Mesodermal cell (in vitro differentiated cells): ENCODE data around the gene ANKRD66.

Experiments
- H3K27ac ChIP-seq: 2 replicates; pipeline ENCODE4 v1.7.0; 2013; ENCODE audit warnings: mild to moderate bottlenecking, low read depth, low read length, moderate library complexity; ENCODE audit not compliant: severe bottlenecking
- H3K36me3 ChIP-seq: 2 replicates; pipeline ENCODE4 v1.7.1; 2013; ENCODE audit warnings: mild to moderate bottlenecking, low read length, moderate library complexity; ENCODE audit not compliant: control insufficient read depth, insufficient read depth
- H3K4me1 ChIP-seq: one replicate; pipeline ENCODE4 v1.7.1; 2013; ENCODE audit warnings: mild to moderate bottlenecking, low read length; ENCODE audit not compliant: insufficient read depth, control insufficient read depth, poor library complexity, severe bottlenecking
- H3K4me3 ChIP-seq: 2 replicates; pipeline ENCODE4 v1.7.0; 2013; ENCODE audit warnings: low read length, control low read depth, mild to moderate bottlenecking; ENCODE audit not compliant: insufficient read depth, poor library complexity, severe bottlenecking; ENCODE audit errors: extremely low read depth
- H3K9me3 ChIP-seq: 2 replicates; pipeline ENCODE4 v1.7.1; 2013; ENCODE audit warnings: mild to moderate bottlenecking, low read length, moderate library complexity; ENCODE audit not compliant: control insufficient read depth
- WGBS, 2 experiments: methylation state at CpG; one replicate each; pipeline ENCODE4 v1.1.5; 2013; ENCODE audit warnings: missing lambda C conversion rate in 2 of 2; ENCODE audit not compliant: insufficient coverage in 2 of 2; 5-methylcytosine and 5-hydroxymethylcytosine counted together

Gene ANKRD66

DNA sequence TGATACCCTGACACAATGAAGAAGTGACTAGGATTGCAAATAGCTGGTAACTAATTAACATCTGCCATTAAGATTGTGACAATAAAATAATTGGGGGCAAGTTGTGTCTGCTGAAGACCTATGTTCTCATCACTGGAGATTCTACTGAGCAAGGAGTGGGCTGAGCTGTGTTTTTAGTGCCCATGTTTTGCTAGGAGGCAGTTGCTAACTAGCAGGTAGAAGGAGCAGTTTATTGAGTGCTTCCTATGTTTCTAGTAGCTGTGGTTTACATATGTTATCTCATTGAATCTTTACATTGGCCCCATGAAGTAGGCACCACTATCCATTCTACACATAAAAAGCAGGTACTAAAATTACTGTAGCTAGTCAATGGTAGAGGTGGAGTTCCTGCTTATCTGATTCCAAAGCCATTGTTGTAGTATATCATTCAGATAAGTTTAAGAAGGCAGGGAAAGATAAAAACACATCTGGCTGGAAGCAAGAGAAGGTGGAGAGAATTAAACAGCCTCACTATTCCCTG, 43.7 kb downstream of the ANKRD66 start:
- Histone ChIP-seq H3K36me3 (no peaks in the 10 kb centered on the region), H3K4me3 (no peak overlapping the region), H3K27ac (no peak overlapping the region), H3K4me1 (peaks cover 5% of the 10 kb centered on the region), H3K9me3 (no peaks in the 10 kb centered on the region)

DNA sequence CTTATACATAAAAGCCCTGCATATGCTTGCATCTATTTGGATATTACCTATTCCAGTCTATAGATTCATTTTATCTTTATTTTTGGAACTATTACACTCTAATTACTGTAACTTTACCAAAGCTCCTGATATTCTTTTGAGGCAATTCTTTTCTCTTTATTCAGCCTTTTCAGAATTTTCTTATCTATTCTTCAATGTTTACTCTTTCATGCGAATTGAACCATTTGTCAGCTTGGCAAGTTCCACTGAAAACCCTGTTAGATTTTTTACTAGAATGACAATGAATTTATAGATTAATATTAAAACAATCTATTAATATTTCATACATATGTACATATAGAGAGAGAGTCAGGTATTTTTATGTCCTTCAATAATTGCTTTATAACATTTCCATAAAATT, 45.9 kb downstream of the ANKRD66 start:
- WGBS, 2 experiments: no CpG with 5 or more reads among the region's 1 CpG
- no peak overlapping the region for H3K27ac ChIP-seq
- H3K36me3 ChIP-seq: no peaks in the 10 kb centered on the region
- peaks cover 5% of the 10 kb centered on the region for H3K4me1 ChIP-seq
- H3K9me3 ChIP-seq: no peaks in the 10 kb centered on the region
- H3K4me3 ChIP-seq: no peak overlapping the region

- H3K4me1 ChIP-seq: peaks cover 5% of the 10 kb centered on the region
- no peaks in the 10 kb centered on the region for H3K9me3 ChIP-seq
- 90 to 98% methylated on average over 4 to 5 of the region's 8 CpGs for WGBS, 2 experiments
- no peak within 1 kb of the TSS for H3K27ac ChIP-seq
- H3K36me3 ChIP-seq: no peaks in the 10 kb centered on the region
- no peak within 1 kb of the TSS for H3K4me3 ChIP-seq
Measured at GRCh38 chr6:46793138-46793537, 46.4 kb downstream of the ANKRD66 start, which contains the start of gene MEP1A. MEP1A (plus strand) TSS chr6:46793389; CDS start chr6:46793399, 10 bp downstream.

DNA sequence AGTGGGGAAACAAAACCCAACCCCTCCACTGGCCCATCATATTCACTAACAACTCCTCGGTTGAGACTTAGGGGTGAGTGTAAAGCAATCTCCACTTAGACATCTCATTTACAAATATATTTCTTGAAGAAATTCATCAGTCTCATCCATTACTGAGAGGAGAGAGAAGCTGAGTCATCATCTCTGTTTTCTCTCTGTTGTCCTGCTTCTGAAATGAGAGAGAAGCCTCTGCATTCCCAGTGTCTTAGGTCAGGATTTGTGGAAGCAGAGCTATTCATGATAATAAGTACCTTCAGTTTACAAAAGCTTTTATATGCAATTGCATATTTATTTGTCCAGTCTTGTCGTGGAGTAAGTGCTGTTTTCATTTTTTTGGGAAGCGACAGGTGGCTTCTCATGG, 47.3 kb downstream of the ANKRD66 start:
- no peaks in the 10 kb centered on the region for H3K9me3 ChIP-seq
- no peaks in the 10 kb centered on the region for H3K36me3 ChIP-seq
- H3K4me3 ChIP-seq: no peak overlapping the region
- WGBS, 2 experiments: 70% methylated on average over 2 of the region's 3 CpGs; no CpG with 5 or more reads in 1 of the 2 experiments
- H3K4me1 ChIP-seq: peaks cover 5% of the 10 kb centered on the region
- H3K27ac ChIP-seq: no peak overlapping the region

DNA sequence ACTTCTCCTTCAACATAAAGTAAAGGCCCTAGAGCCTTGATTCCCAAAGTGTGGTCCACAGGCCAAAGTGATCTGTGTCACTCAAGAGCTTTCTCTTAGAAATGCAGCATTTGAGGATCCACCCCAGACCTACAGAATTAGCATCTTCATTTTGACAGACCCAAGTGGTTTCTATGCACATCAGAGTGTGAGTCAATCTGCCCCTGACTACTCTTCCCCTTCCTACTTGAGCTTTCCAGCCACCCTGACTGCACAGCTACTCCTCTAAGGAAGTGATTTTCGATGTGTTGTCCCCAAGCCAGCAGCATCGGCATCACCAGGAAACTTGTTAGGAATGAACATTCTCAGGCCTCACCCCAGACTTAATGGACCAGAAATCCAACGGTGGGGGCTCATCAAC, 49.1 kb downstream of the ANKRD66 start:
- 87 to 94% methylated on average over 2 to 3 of the region's 3 CpGs for WGBS, 2 experiments
- Histone ChIP-seq H3K9me3 (no peaks in the 10 kb centered on the region), H3K27ac (no peak overlapping the region), H3K4me3 (no peak overlapping the region), H3K4me1 (peaks cover 5% of the 10 kb centered on the region), H3K36me3 (no peaks in the 10 kb centered on the region)

GRCh38 chr6:46796848-46797580, 50.3 kb downstream of the ANKRD66 start:
- H3K4me3 ChIP-seq: no peak overlapping the region
- 79 to 94% methylated on average over 4 of the region's 5 CpGs for WGBS, 2 experiments
- H3K27ac ChIP-seq: no peak overlapping the region
- H3K9me3 ChIP-seq: no peaks in the 10 kb centered on the region
- H3K4me1 ChIP-seq: peaks cover 5% of the 10 kb centered on the region
- no peaks in the 10 kb centered on the region for H3K36me3 ChIP-seq

GRCh38 chr6:46799657-46800056, 52.9 kb downstream of the ANKRD66 start:
- H3K27ac ChIP-seq: no peak overlapping the region
- no CpG with 5 or more reads among the region's 1 CpG for WGBS, 2 experiments
- no peak overlapping the region for H3K4me3 ChIP-seq
- no peaks in the 10 kb centered on the region for H3K9me3 ChIP-seq
- no peaks in the 10 kb centered on the region for H3K36me3 ChIP-seq
- H3K4me1 ChIP-seq: no peaks in the 10 kb centered on the region

DNA sequence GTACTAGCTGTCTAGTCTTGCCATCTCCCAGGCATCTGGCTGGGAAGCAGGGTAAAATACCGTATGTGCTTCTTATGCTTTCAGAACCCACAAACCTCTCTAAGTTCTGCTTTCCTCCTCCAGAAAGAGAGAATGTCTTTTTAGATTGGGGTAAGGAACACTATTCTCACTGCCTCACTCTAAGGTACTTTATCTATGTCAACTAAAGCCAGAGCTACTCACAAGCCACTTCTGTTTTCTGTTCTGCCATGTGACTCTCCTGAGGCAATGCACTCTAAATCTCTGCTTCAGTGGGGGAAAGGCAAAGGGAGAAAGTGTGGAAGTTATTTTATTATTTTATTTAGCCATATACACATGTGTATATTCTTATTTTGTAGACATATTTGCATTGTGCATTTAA, 62.1 kb downstream of the ANKRD66 start:
- no peak overlapping the region for H3K27ac ChIP-seq
- no peaks in the 10 kb centered on the region for H3K9me3 ChIP-seq
- H3K4me1 ChIP-seq: no peaks in the 10 kb centered on the region
- H3K36me3 ChIP-seq: no peaks in the 10 kb centered on the region
- no CpG with 5 or more reads among the region's 1 CpG for WGBS, 2 experiments
- no peak overlapping the region for H3K4me3 ChIP-seq
